Uterus (tissue), 2 donors: ENCODE measurements around the gene ALDH3B1.
"Not testable (repeated sequence)": the region's sequence is repeated elsewhere in the genome, so short reads cannot be mapped to it uniquely, and the experiment has no call there.

Experiments
- POLR2A ChIP-seq, 2 donors: fragments of 450-650 bp; IDR thresholded peaks; one replicate each; pipeline ENCODE4 v1.6.1; 2016; ENCODE audit warnings: antibody characterized with exemption in 2 of 2, mild to moderate bottlenecking in 1 of 2, moderate library complexity in 1 of 2
- TF ChIP-seq, protein P1 (sequence below), 4 experiments: fragments of 200-600 bp in 2 of 4; fragments of 450-650 bp in 2 of 4; sonication (generic) in 2 of 4; IDR thresholded peaks; one replicate each; pipeline ENCODE4 v1.5.1; 2016 to 2019; ENCODE audit warnings: antibody characterized with exemption in 4 of 4, mild to moderate bottlenecking in 2 of 4, moderate library complexity in 1 of 4

DNA sequence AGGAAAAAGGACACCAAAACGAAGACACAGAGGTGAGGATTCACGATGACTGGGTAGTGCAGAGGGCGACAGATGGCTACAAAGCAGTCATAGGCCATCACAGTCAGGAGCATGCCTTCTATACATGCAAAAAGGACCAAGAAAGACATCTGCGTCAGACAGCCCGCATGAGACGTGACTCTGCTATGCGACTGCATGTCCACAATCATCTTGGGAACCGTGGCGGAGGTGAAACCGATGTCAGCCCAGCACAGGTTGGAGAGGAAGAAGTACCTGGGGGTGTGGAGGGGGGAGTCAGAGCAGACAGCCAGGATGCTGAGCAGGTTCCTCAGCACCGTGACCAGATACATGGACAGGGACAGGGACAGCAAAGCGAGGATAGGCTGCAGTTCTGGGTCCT, 35.4 kb upstream of the ALDH3B1 start:
- TF ChIP-seq, protein P1, sequence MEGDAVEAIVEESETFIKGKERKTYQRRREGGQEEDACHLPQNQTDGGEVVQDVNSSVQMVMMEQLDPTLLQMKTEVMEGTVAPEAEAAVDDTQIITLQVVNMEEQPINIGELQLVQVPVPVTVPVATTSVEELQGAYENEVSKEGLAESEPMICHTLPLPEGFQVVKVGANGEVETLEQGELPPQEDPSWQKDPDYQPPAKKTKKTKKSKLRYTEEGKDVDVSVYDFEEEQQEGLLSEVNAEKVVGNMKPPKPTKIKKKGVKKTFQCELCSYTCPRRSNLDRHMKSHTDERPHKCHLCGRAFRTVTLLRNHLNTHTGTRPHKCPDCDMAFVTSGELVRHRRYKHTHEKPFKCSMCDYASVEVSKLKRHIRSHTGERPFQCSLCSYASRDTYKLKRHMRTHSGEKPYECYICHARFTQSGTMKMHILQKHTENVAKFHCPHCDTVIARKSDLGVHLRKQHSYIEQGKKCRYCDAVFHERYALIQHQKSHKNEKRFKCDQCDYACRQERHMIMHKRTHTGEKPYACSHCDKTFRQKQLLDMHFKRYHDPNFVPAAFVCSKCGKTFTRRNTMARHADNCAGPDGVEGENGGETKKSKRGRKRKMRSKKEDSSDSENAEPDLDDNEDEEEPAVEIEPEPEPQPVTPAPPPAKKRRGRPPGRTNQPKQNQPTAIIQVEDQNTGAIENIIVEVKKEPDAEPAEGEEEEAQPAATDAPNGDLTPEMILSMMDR (IDR thresholded peaks at IDR 0.05), result not testable (repeated sequence)
- not testable (repeated sequence) for TF ChIP-seq POLR2A (IDR thresholded peaks at IDR 0.05)
